Measurements from ENCODE around the gene MSTN.
A peak's percentile ranks its signal among the peaks of the same experiment; 100 is the strongest.

Gene MSTN

DNA sequence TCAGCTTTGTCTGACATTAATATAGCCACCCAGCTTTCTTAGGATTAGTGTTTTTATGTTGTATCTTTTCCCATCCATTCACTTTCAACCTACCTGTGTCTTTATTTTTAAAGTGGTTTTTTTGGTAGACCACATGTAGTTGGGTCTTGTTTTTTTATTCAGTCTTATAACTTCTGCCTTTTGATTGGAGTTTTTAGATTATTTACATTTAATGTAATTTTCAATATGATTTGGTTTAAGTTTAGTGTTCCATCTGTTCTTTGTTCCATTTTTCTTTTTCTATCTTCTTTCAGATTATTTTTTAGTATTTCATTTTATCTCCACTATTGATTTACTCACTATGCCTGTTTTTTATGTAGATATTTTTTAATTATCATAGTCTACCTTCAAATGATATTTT is 13.1 kb upstream of the MSTN start:
- Histone ChIP-seq H3K27ac (ENCODE audit: poor library complexity, severe bottlenecking) (no peak overlapping the region), H3K4me3 (ENCODE audit: severe bottlenecking) (no peak overlapping the region), H3K36me3 (ENCODE audit: low read depth) (no peaks in the 10 kb centered on the region), H3K4me1 (ENCODE audit: insufficient read depth, poor library complexity, severe bottlenecking) (no peaks in the 10 kb centered on the region), H3K9me3 (ENCODE audit: severe bottlenecking) (no peaks in the 10 kb centered on the region), H3K27me3 (ENCODE audit: insufficient read depth, poor library complexity, severe bottlenecking) (no peaks in the 10 kb centered on the region)
- no peak for ATAC-seq (ENCODE audit: low read depth)
- no peak for DNase-seq (ENCODE audit: low spot score)
- TF ChIP-seq CTCF (IDR thresholded peaks at IDR 0.05; ENCODE audit: poor library complexity, severe bottlenecking) = no peak

- no peaks in the 10 kb centered on the region for H3K9me3 ChIP-seq (ENCODE audit: severe bottlenecking)
- no peak for DNase-seq (ENCODE audit: low spot score)
Observed at GRCh38 chr2:190069936-190070696, 7.6 kb upstream of the MSTN start.

DNA sequence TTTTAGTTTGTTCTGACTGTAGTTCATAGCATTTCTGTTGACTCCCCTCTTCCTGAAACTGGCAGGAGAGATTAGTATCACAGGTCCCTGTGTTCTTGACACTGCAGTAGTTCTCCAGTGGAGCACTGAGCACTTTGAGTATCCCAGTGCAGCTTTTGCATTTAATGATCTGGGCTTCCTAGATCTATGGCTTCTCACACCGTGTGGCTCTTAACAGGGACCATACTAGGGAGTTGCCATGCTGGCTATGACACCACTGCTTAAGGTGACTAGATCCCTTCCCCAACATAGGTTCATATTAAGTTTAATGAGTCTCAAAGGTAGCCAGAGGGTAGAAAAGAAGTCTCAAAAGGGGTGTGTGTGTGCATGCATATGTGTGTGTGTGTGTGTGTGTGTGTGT is 6.2 kb upstream of the MSTN start:
- ATAC-seq (ENCODE audit: low read depth) (no peak), DNase-seq (ENCODE audit: low spot score) (no peak)
- H3K36me3 ChIP-seq (ENCODE audit: low read depth) = no peaks in the 10 kb centered on the region
- H3K4me3 ChIP-seq (ENCODE audit: severe bottlenecking) = no peak overlapping the region
- no peaks in the 10 kb centered on the region for H3K4me1 ChIP-seq (ENCODE audit: insufficient read depth, poor library complexity, severe bottlenecking)
- TF ChIP-seq CTCF (IDR thresholded peaks at IDR 0.05; ENCODE audit: poor library complexity, severe bottlenecking) = no peak
- no peaks in the 10 kb centered on the region for H3K27me3 ChIP-seq (ENCODE audit: insufficient read depth, poor library complexity, severe bottlenecking)
- no peaks in the 10 kb centered on the region for H3K9me3 ChIP-seq (ENCODE audit: severe bottlenecking)
- H3K27ac ChIP-seq (ENCODE audit: poor library complexity, severe bottlenecking) = no peak overlapping the region

More at GRCh38 chr2:190069936-190070696, 7.6 kb upstream of the MSTN start:
- no peaks in the 10 kb centered on the region for H3K4me1 ChIP-seq (ENCODE audit: insufficient read depth, poor library complexity, severe bottlenecking)
- peak; percentile 86 for TF ChIP-seq CTCF (IDR thresholded peaks at IDR 0.05; ENCODE audit: poor library complexity, severe bottlenecking)
- H3K4me3 ChIP-seq (ENCODE audit: severe bottlenecking) = no peak overlapping the region
- H3K27me3 ChIP-seq (ENCODE audit: insufficient read depth, poor library complexity, severe bottlenecking) = no peaks in the 10 kb centered on the region
- H3K36me3 ChIP-seq (ENCODE audit: low read depth) = no peaks in the 10 kb centered on the region
- ATAC-seq (ENCODE audit: low read depth) = 0 out of 3 replicates have a peak, but pooled peaks have one; percentile 27
- no peak overlapping the region for H3K27ac ChIP-seq (ENCODE audit: poor library complexity, severe bottlenecking)

DNA sequence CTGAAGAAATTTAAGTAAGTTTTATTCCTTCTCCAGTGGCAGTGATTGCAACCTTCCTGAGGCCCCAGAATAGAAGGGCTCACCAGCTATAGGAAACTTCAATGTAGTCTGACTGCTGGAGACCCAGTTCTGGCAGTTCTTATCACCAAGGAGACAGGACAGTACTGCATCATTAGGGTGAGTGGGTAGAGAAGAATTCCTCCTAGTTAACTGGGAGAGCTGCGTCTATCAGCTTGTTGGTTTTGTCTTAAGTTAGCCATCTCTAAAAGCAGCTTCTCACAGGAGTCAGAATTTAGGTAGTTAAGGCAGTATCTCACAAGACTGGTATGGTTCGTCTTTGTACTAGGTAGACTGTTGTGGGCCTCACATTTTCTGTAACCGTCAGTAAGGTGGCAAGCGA is 3.3 kb upstream of the MSTN start:
- H3K36me3 ChIP-seq (ENCODE audit: low read depth) = no peaks in the 10 kb centered on the region
- no peaks in the 10 kb centered on the region for H3K9me3 ChIP-seq (ENCODE audit: severe bottlenecking)
- TF ChIP-seq CTCF (IDR thresholded peaks at IDR 0.05; ENCODE audit: poor library complexity, severe bottlenecking) = no peak
- ATAC-seq (ENCODE audit: low read depth) (no peak), DNase-seq (ENCODE audit: low spot score) (no peak)
- H3K27me3 ChIP-seq (ENCODE audit: insufficient read depth, poor library complexity, severe bottlenecking) = no peaks in the 10 kb centered on the region
- H3K27ac ChIP-seq (ENCODE audit: poor library complexity, severe bottlenecking) = no peak overlapping the region
- H3K4me1 ChIP-seq (ENCODE audit: insufficient read depth, poor library complexity, severe bottlenecking) = no peaks in the 10 kb centered on the region
- H3K4me3 ChIP-seq (ENCODE audit: severe bottlenecking) = no peak overlapping the region

DNA sequence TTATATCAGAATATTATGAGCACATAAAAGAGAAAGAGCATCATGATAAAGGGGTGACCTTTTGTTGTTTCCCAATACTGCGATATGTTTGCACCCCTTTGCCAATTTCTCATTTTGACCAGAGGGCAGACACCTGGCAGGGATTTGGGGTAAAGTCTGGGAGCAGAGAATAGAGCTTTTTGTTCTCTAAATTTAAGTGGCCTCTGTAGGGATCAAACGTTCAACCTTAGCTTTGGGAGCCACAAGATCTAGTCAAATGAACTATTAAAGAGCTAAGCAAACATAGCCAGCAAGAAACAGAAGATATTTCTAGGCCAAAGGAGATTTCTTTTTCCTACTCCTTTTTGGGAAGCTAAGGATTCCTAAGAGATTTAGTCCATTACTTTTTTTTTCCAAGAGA is 1.1 kb upstream of the MSTN start:
- H3K4me3 ChIP-seq (ENCODE audit: severe bottlenecking) = no peak overlapping the region
- H3K4me1 ChIP-seq (ENCODE audit: insufficient read depth, poor library complexity, severe bottlenecking) = no peaks in the 10 kb centered on the region
- no peak for TF ChIP-seq CTCF (IDR thresholded peaks at IDR 0.05; ENCODE audit: poor library complexity, severe bottlenecking)
- no peaks in the 10 kb centered on the region for H3K9me3 ChIP-seq (ENCODE audit: severe bottlenecking)
- DNase-seq (ENCODE audit: low spot score) (no peak), ATAC-seq (ENCODE audit: low read depth) (no peak)
- no peak overlapping the region for H3K27ac ChIP-seq (ENCODE audit: poor library complexity, severe bottlenecking)
- no peaks in the 10 kb centered on the region for H3K36me3 ChIP-seq (ENCODE audit: low read depth)
- H3K27me3 ChIP-seq (ENCODE audit: insufficient read depth, poor library complexity, severe bottlenecking) = no peaks in the 10 kb centered on the region
